AG04449 (cell line): ENCODE results near the gene CADPS2.

Experiments
- CTCF ChIA-PET: fragments of 350-600 bp; formaldehyde crosslinking; extraction: SDS; loops from one replicate; lab custom pipeline; 2021; ENCODE audit warnings: antibody characterized with exemption; lab: Yijun Ruan, JAX
- POLR2A ChIA-PET: fragments of 400-600, 350-600 bp; formaldehyde crosslinking; extraction: SDS; loops from one replicate; lab custom pipeline; 2020; ENCODE audit warnings: antibody characterized with exemption, inconsistent platforms; lab: Yijun Ruan, JAX
- DNase-seq: peaks from one replicate; pipeline ENCODE4 v3.0.0-alpha.2; 2010; ENCODE audit warnings: low read depth, low spot score
- H3K4me3 ChIP-seq: 2 replicates; pipeline ENCODE4 v1.5.1; 2011; ENCODE audit warnings: low read depth, mild to moderate bottlenecking, control low read depth, low read length
- TF ChIP-seq, protein P1 (sequence below): IDR thresholded peaks from one replicate; pipeline ENCODE4 v1.5.1; 2011; ENCODE audit warnings: mild to moderate bottlenecking, moderate library complexity, low read length, control low read depth, inconsistent platforms; ENCODE audit not compliant: insufficient read depth; ENCODE audit errors: missing control alignments

Gene CADPS2

GRCh38 chr7:122515404-122515803, 370.9 kb downstream of the CADPS2 start:
- no peak for DNase-seq
- no peak overlapping the region for H3K4me3 ChIP-seq
- POLR2A ChIA-PET = no interaction called here
- TF ChIP-seq, protein P1, sequence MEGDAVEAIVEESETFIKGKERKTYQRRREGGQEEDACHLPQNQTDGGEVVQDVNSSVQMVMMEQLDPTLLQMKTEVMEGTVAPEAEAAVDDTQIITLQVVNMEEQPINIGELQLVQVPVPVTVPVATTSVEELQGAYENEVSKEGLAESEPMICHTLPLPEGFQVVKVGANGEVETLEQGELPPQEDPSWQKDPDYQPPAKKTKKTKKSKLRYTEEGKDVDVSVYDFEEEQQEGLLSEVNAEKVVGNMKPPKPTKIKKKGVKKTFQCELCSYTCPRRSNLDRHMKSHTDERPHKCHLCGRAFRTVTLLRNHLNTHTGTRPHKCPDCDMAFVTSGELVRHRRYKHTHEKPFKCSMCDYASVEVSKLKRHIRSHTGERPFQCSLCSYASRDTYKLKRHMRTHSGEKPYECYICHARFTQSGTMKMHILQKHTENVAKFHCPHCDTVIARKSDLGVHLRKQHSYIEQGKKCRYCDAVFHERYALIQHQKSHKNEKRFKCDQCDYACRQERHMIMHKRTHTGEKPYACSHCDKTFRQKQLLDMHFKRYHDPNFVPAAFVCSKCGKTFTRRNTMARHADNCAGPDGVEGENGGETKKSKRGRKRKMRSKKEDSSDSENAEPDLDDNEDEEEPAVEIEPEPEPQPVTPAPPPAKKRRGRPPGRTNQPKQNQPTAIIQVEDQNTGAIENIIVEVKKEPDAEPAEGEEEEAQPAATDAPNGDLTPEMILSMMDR = no peak
- CTCF ChIA-PET = interaction anchor here (1.0 to 1.1 kb wide), 2 partner anchors 13 to 18 kb away, joined by 3 read pairs; no protein-coding TSS in a partner anchor

GRCh38 chr7:122511268-122511667, 375.0 kb downstream of the CADPS2 start:
- TF ChIP-seq, protein P1 = no peak
- no peak overlapping the region for H3K4me3 ChIP-seq
- CTCF ChIA-PET = no interaction called here
- no peak for DNase-seq
- POLR2A ChIA-PET = no interaction called here

- no peak for DNase-seq
- POLR2A ChIA-PET = no interaction called here
- TF ChIP-seq, protein P1 = no peak
- CTCF ChIA-PET = no interaction called here
- H3K4me3 ChIP-seq = no peak overlapping the region
Measured at GRCh38 chr7:122507591-122507990, 378.7 kb downstream of the CADPS2 start.

GRCh38 chr7:122492007-122492406, 394.3 kb downstream of the CADPS2 start:
- ChIA-PET CTCF (no interaction called here), POLR2A (no interaction called here)
- no peak overlapping the region for H3K4me3 ChIP-seq
- DNase-seq = no peak
- TF ChIP-seq, protein P1 = no peak

GRCh38 chr7:122488241-122488640, 398.0 kb downstream of the CADPS2 start:
- DNase-seq = no peak
- ChIA-PET CTCF (interaction anchor here (1.6 kb wide), 1 partner anchor 24 kb away, joined by 3 read pairs; no protein-coding TSS in a partner anchor), POLR2A (no interaction called here)
- TF ChIP-seq, protein P1 = no peak
- H3K4me3 ChIP-seq = no peak overlapping the region

GRCh38 chr7:122487131-122487530, 399.1 kb downstream of the CADPS2 start:
- POLR2A ChIA-PET = no interaction called here
- CTCF ChIA-PET = interaction anchor here (1.6 kb wide), 1 partner anchor 23 kb away, joined by 3 read pairs; no protein-coding TSS in a partner anchor

More at GRCh38 chr7:122487131-122487530, 399.1 kb downstream of the CADPS2 start:
- TF ChIP-seq, protein P1 = no peak
- no peak for DNase-seq
- no peak overlapping the region for H3K4me3 ChIP-seq
